GM23248 (cell line): Measurements from ENCODE around the gene SH3TC1.

ENCODE experiments used
- EZH2 ChIP-seq: fragments of 200-600 bp; sonication (generic); IDR thresholded peaks from 2 replicates; pipeline ENCODE4 v1.6.1; 2018; ENCODE audit warnings: antibody characterized with exemption, mild to moderate bottlenecking; ENCODE audit not compliant: insufficient read depth, poor library complexity, severe bottlenecking
- EZH2phosphoT487 ChIP-seq: fragments of 200-600 bp; sonication (generic); IDR thresholded peaks from 2 replicates; pipeline ENCODE4 v1.6.1; 2018; ENCODE audit warnings: antibody characterized with exemption, moderate library complexity, mild to moderate bottlenecking, low read depth; ENCODE audit not compliant: insufficient read depth

GRCh38 chr4:8163436-8164193, 35.5 kb upstream of the SH3TC1 start:
- TF ChIP-seq EZH2phosphoT487, result no peak
- no peak for TF ChIP-seq EZH2
